H9 (cell line): Measurements from ENCODE around the gene HTT-AS. TPM values are rescaled to one million over a fixed set of nuclear protein-coding genes. Genes with fewer than 3 reads are reported as not detected.

Experiments
- DNase-seq: peaks from one replicate; pipeline ENCODE4 v3.0.0-alpha.2; 2017
- H2AFZ ChIP-seq: one replicate; pipeline ENCODE4 v1.6.1; 2013; ENCODE audit warnings: mild to moderate bottlenecking, low read length, control low read depth, moderate library complexity
- H2AK5ac ChIP-seq: 2 replicates; pipeline ENCODE4 v1.6.1; 2013; ENCODE audit warnings: low read length, control low read depth, mixed read lengths; ENCODE audit not compliant: insufficient read length
- H2BK120ac ChIP-seq: one replicate; pipeline ENCODE4 v1.6.1; 2013; ENCODE audit warnings: low read depth, mild to moderate bottlenecking, low read length, control low read depth, inconsistent platforms; ENCODE audit not compliant: poor library complexity, severe bottlenecking
- H2BK12ac ChIP-seq: 2 replicates; pipeline ENCODE4 v1.6.1; 2013; ENCODE audit warnings: low read length, control low read depth, mixed read lengths, low read depth; ENCODE audit not compliant: insufficient read length
- H2BK15ac ChIP-seq: 2 replicates; pipeline ENCODE4 v1.6.1; 2013; ENCODE audit warnings: low read depth, low read length, control low read depth
- H2BK20ac ChIP-seq: one replicate; pipeline ENCODE4 v1.6.1; 2013; ENCODE audit warnings: low read depth, mild to moderate bottlenecking, low read length, control low read depth, inconsistent platforms; ENCODE audit not compliant: poor library complexity, severe bottlenecking
- H2BK5ac ChIP-seq: 2 replicates; pipeline ENCODE4 v1.6.1; 2013; ENCODE audit warnings: low read length, control low read depth, mixed read lengths; ENCODE audit not compliant: insufficient read length
- H3K14ac ChIP-seq: 2 replicates; pipeline ENCODE4 v1.6.1; 2013; ENCODE audit warnings: low read length, control low read depth; ENCODE audit not compliant: insufficient read depth
- H3K18ac ChIP-seq: 2 replicates; pipeline ENCODE4 v1.6.1; 2013; ENCODE audit warnings: low read depth, mild to moderate bottlenecking, mixed read lengths, low read length, control low read depth; ENCODE audit not compliant: insufficient read length
- H3K23ac ChIP-seq: 2 replicates; pipeline ENCODE4 v1.6.1; 2013; ENCODE audit warnings: low read length, control low read depth, mixed read lengths, low read depth; ENCODE audit not compliant: insufficient read length
- H3K23me2 ChIP-seq: 2 replicates; pipeline ENCODE4 v1.6.1; 2013; ENCODE audit warnings: low read depth, mild to moderate bottlenecking, mixed read lengths, low read length, control low read depth; ENCODE audit not compliant: insufficient read length, poor library complexity, severe bottlenecking
- H3K27ac ChIP-seq: 2 replicates; pipeline ENCODE4 v1.5.1; 2013; ENCODE audit warnings: low read length, control low read depth, mixed read lengths, low read depth; ENCODE audit not compliant: insufficient read length
- H3K27me3 ChIP-seq: 2 replicates; pipeline ENCODE4 v1.6.1; 2013; ENCODE audit warnings: low read length, control low read depth, inconsistent platforms; ENCODE audit not compliant: insufficient read depth
- H3K4ac ChIP-seq: 2 replicates; pipeline ENCODE4 v1.6.1; 2013; ENCODE audit warnings: low read depth, mild to moderate bottlenecking, control low read depth, inconsistent platforms, low read length, moderate library complexity
- H3K4me1 ChIP-seq: 2 replicates; pipeline ENCODE4 v1.6.1; 2013; ENCODE audit warnings: low read length, control low read depth, inconsistent platforms; ENCODE audit not compliant: insufficient read depth
- H3K4me2 ChIP-seq: 2 replicates; pipeline ENCODE4 v1.6.1; 2013; ENCODE audit warnings: low read length, control low read depth, mixed read lengths; ENCODE audit not compliant: insufficient read length, insufficient read depth
- H3K56ac ChIP-seq: 2 replicates; pipeline ENCODE4 v1.6.1; 2013; ENCODE audit warnings: low read depth, mild to moderate bottlenecking, mixed read lengths, low read length, control low read depth; ENCODE audit not compliant: insufficient read length
- H3K79me1 ChIP-seq: 2 replicates; pipeline ENCODE4 v1.6.1; 2013; ENCODE audit warnings: low read depth, mild to moderate bottlenecking, moderate library complexity, low read length, control low read depth, inconsistent platforms; ENCODE audit not compliant: insufficient read depth, poor library complexity, severe bottlenecking
- H3K79me2 ChIP-seq: 2 replicates; pipeline ENCODE4 v1.6.1; 2013; ENCODE audit warnings: low read length, control low read depth, inconsistent platforms; ENCODE audit not compliant: insufficient read depth
- H3K9ac ChIP-seq: 2 replicates; pipeline ENCODE4 v1.6.1; 2013; ENCODE audit warnings: low read length, control low read depth, mixed read lengths; ENCODE audit not compliant: insufficient read length; ENCODE audit errors: extremely low read depth
- H3K9me3 ChIP-seq: one replicate; pipeline ENCODE4 v1.6.1; 2013; ENCODE audit warnings: low read depth, low read length, inconsistent platforms; ENCODE audit not compliant: control insufficient read depth
- H3T11ph ChIP-seq: one replicate; pipeline ENCODE4 v1.6.1; 2013; ENCODE audit warnings: mild to moderate bottlenecking, low read length, control low read depth, inconsistent platforms
- H4K20me1 ChIP-seq: one replicate; pipeline ENCODE4 v1.6.1; 2013; ENCODE audit not compliant: control insufficient read depth, insufficient read length, insufficient read depth
- H4K5ac ChIP-seq: 2 replicates; pipeline ENCODE4 v1.6.1; 2013; ENCODE audit warnings: low read depth, mild to moderate bottlenecking, mixed read lengths, low read length, control low read depth; ENCODE audit not compliant: insufficient read length
- H4K8ac ChIP-seq: replicated peaks from 2 replicates; pipeline ENCODE4 v1.6.1; 2013; ENCODE audit warnings: low read length, control low read depth, mixed read lengths, low read depth; ENCODE audit not compliant: insufficient read length
- H4K91ac ChIP-seq: 2 replicates; pipeline ENCODE4 v1.6.1; 2013; ENCODE audit warnings: low read depth, mild to moderate bottlenecking, moderate library complexity, mixed read lengths, low read length, control low read depth; ENCODE audit not compliant: insufficient read length
- H3K27ac Mint-ChIP-seq, 3 experiments: 2 replicates in 2 of 3; 3 replicates in 1 of 3; pipeline ENCODE4 v1.8.0; 2020 to 2021; ENCODE audit warnings: mixed read lengths in 3 of 3, mild to moderate bottlenecking in 1 of 3, moderate library complexity in 1 of 3
- H3K27me3 Mint-ChIP-seq: 2 replicates; pipeline ENCODE4 v1.8.0; 2021; ENCODE audit warnings: low read depth, mild to moderate bottlenecking, moderate library complexity, mixed read lengths
- H3K36me3 Mint-ChIP-seq, 3 experiments: 2 replicates in 2 of 3; 3 replicates in 1 of 3; pipeline ENCODE4 v1.8.0; 2020 to 2021; ENCODE audit warnings: low read depth in 3 of 3, mixed read lengths in 3 of 3; ENCODE audit not compliant: insufficient read depth in 1 of 3
- H3K4me1 Mint-ChIP-seq, 2 experiments: 2 replicates each; pipeline ENCODE4 v1.8.0; 2020; ENCODE audit warnings: mixed read lengths in 2 of 2
- H3K4me3 Mint-ChIP-seq, 2 experiments: 2 replicates in 1 of 2; 3 replicates in 1 of 2; pipeline ENCODE4 v1.8.0; 2020 to 2021; ENCODE audit warnings: mild to moderate bottlenecking in 2 of 2, mixed read lengths in 2 of 2, moderate library complexity in 1 of 2
- H3K9me3 Mint-ChIP-seq, 2 experiments: 2 replicates in 1 of 2; 3 replicates in 1 of 2; pipeline ENCODE4 v1.8.0; 2020; ENCODE audit warnings: mild to moderate bottlenecking in 2 of 2, mixed read lengths in 2 of 2, moderate library complexity in 1 of 2
- WGBS: extraction: QIAGEN DNeasy Blood & Tissue Kit; methylation state at CpG from one replicate; pipeline ENCODE4 v1.1.7; 2013; ENCODE audit warnings: missing lambda C conversion rate, low lambda C conversion rate, mixed read lengths; ENCODE audit not compliant: insufficient read length; ENCODE audit errors: extremely low coverage; 5-methylcytosine and 5-hydroxymethylcytosine counted together
- total RNA-seq: library from RNA; stranded (reverse); gene quantifications from 2 replicates; pipeline ENCODE4 v1.2.1, GENCODE V29; 2021
- TF ChIP-seq, protein P1 (sequence below): fragments of 200-600 bp; sonication (generic); conservative IDR thresholded peaks from 3 replicates; pipeline ENCODE4 v1.8.0; 2021; ENCODE audit warnings: antibody characterized with exemption, mild to moderate bottlenecking

The HTT-AS gene
- total RNA-seq, 1 experiment from 2014 or later = not detected

DNA sequence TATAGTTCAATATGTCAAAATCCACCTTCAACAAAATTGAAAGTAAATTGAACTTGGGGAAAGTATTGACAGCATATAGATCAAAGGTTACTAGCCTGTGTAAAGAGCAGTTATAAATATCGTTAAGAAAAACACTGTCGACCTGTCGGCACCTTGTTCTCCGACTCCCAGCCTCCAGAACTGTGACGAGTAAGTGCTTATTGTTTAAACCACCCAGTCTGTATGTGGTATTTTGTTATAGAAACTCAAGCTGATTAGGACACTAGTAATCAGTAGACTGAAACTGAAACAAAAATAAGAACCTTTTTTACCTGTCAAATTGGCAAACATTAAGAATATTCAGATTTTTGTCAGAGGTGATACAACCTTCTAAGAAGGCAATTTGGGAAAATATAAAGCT is 17.1 kb upstream of the HTT-AS start:
- no peaks in the 10 kb centered on the region for H3K4me1 Mint-ChIP-seq
- H3K4me2 ChIP-seq = no peak overlapping the region
- no peak overlapping the region for H2BK5ac ChIP-seq
- H3K79me1 ChIP-seq = no peaks in the 10 kb centered on the region
- H4K5ac ChIP-seq = no peak overlapping the region
- H3K36me3 Mint-ChIP-seq = peaks cover 41 to 74% (median 68%) of the 10 kb centered on the region in 3 experiments
- no peak overlapping the region for H3K18ac ChIP-seq
- H3K9me3 Mint-ChIP-seq = peaks cover 13 to 17% of the 10 kb centered on the region in 2 experiments
- no peak overlapping the region for H2BK20ac ChIP-seq
- TF ChIP-seq, protein P1, sequence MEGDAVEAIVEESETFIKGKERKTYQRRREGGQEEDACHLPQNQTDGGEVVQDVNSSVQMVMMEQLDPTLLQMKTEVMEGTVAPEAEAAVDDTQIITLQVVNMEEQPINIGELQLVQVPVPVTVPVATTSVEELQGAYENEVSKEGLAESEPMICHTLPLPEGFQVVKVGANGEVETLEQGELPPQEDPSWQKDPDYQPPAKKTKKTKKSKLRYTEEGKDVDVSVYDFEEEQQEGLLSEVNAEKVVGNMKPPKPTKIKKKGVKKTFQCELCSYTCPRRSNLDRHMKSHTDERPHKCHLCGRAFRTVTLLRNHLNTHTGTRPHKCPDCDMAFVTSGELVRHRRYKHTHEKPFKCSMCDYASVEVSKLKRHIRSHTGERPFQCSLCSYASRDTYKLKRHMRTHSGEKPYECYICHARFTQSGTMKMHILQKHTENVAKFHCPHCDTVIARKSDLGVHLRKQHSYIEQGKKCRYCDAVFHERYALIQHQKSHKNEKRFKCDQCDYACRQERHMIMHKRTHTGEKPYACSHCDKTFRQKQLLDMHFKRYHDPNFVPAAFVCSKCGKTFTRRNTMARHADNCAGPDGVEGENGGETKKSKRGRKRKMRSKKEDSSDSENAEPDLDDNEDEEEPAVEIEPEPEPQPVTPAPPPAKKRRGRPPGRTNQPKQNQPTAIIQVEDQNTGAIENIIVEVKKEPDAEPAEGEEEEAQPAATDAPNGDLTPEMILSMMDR = no peak
- H4K8ac ChIP-seq = no peak overlapping the region
- H3K27me3 Mint-ChIP-seq = no peaks in the 10 kb centered on the region
- no peak overlapping the region for H3K4ac ChIP-seq
- no peaks in the 10 kb centered on the region for H3K27me3 ChIP-seq
- H3K56ac ChIP-seq = no peak overlapping the region
- no peak for DNase-seq
- no peaks in the 10 kb centered on the region for H4K20me1 ChIP-seq
- no peaks in the 10 kb centered on the region for H3K79me2 ChIP-seq
- no peak overlapping the region for H3K23ac ChIP-seq
- H4K91ac ChIP-seq = no peak overlapping the region
- H3K9ac ChIP-seq = no peak overlapping the region
- no peak overlapping the region for H2AFZ ChIP-seq
- H3K14ac ChIP-seq = no peak overlapping the region
- no peak overlapping the region for H2BK12ac ChIP-seq
- H2AK5ac ChIP-seq = no peak overlapping the region
- H3T11ph ChIP-seq = no peak overlapping the region
- H2BK15ac ChIP-seq = no peak overlapping the region
- no peak overlapping the region for H2BK120ac ChIP-seq
- WGBS = no CpG with 5 or more reads among the region's 5 CpGs
- no peak overlapping the region for H3K4me3 Mint-ChIP-seq
- H3K23me2 ChIP-seq = no peaks in the 10 kb centered on the region
- no peaks in the 10 kb centered on the region for H3K9me3 ChIP-seq
- H3K27ac ChIP-seq = no peak overlapping the region
- no peaks in the 10 kb centered on the region for H3K4me1 ChIP-seq
- no peak overlapping the region for H3K27ac Mint-ChIP-seq
